Loucy (cell line): ENCODE measurements around the gene CPAMD8.
"Not testable (repeated sequence)": the region's sequence is repeated elsewhere in the genome, so short reads cannot be mapped to it uniquely, and the experiment has no call there.

Experiments used
- H2AFZ ChIP-seq: fragments of 200-600 bp; sonication (generic); 2 replicates; pipeline ENCODE4 v1.6.0; 2016; ENCODE audit warnings: antibody characterized with exemption, mild to moderate bottlenecking, low read length, moderate library complexity
- H3F3A ChIP-seq: fragments of 200-600 bp; 2 replicates; pipeline ENCODE4 v1.6.0; 2016; ENCODE audit warnings: antibody characterized with exemption, low read depth, mild to moderate bottlenecking
- H3K27me3 ChIP-seq: fragments of 200-600 bp; sonication (generic); 2 replicates; pipeline ENCODE4 v1.6.1; 2014; ENCODE audit warnings: low read length, mild to moderate bottlenecking; ENCODE audit not compliant: insufficient read depth, poor library complexity, severe bottlenecking
- H3K36me3 ChIP-seq: fragments of 200-600 bp; sonication (generic); 2 replicates; pipeline ENCODE4 v1.6.1; 2016; ENCODE audit warnings: low read length; ENCODE audit not compliant: insufficient read depth
- H3K4me1 ChIP-seq: fragments of 200-600 bp; sonication (generic); 2 replicates; pipeline ENCODE4 v1.5.1; 2014; ENCODE audit warnings: low read length, mild to moderate bottlenecking; ENCODE audit not compliant: insufficient read depth, poor library complexity, severe bottlenecking
- H3K4me2 ChIP-seq: fragments of 200-600 bp; sonication (generic); 2 replicates; pipeline ENCODE4 v1.6.0; 2014; ENCODE audit warnings: antibody characterized with exemption, low read length, low read depth, mild to moderate bottlenecking; ENCODE audit not compliant: poor library complexity, severe bottlenecking
- H3K4me3 ChIP-seq: fragments of 200-600 bp; sonication (generic); 2 replicates; pipeline ENCODE4 v1.5.1; 2014; ENCODE audit warnings: low read length, mild to moderate bottlenecking, mixed read lengths; ENCODE audit not compliant: poor library complexity, severe bottlenecking
- H3K79me2 ChIP-seq: fragments of 200-600 bp; sonication (generic); 2 replicates; pipeline ENCODE4 v1.6.1; 2014; ENCODE audit warnings: low read length; ENCODE audit not compliant: insufficient read depth
- H3K9ac ChIP-seq: fragments of 200-600 bp; sonication (generic); 2 replicates; pipeline ENCODE4 v1.6.0; 2014; ENCODE audit warnings: mild to moderate bottlenecking, low read depth, low read length, moderate library complexity; ENCODE audit not compliant: poor library complexity, severe bottlenecking
- H3K9me2 ChIP-seq: fragments of 200-600 bp; sonication (generic); replicated peaks from 2 replicates; pipeline ENCODE4 v1.6.1; 2016; ENCODE audit warnings: low read depth, low read length, mixed read lengths
- H3K9me3 ChIP-seq: fragments of 200-600 bp; sonication (generic); 2 replicates; pipeline ENCODE4 v1.6.1; 2014; ENCODE audit warnings: mild to moderate bottlenecking, antibody characterized with exemption, low read length, low read depth; ENCODE audit not compliant: insufficient read depth
- H4K20me1 ChIP-seq: fragments of 200-600 bp; sonication (generic); 2 replicates; pipeline ENCODE4 v1.6.0; 2014; ENCODE audit warnings: antibody characterized with exemption, low read length, mild to moderate bottlenecking; ENCODE audit not compliant: insufficient read depth, poor library complexity, severe bottlenecking
- EZH2phosphoT487 ChIP-seq: fragments of 200-600 bp; IDR thresholded peaks from 2 replicates; pipeline ENCODE4 v1.6.1; 2018; ENCODE audit warnings: antibody characterized with exemption, mild to moderate bottlenecking, moderate library complexity, borderline replicate concordance
- TF ChIP-seq, protein P1 (sequence below): fragments of 200-600 bp; sonication (generic); conservative IDR thresholded peaks from 2 replicates; pipeline ENCODE4 v1.5.1; 2014; ENCODE audit warnings: mild to moderate bottlenecking, antibody characterized with exemption, low read length

Gene CPAMD8

GRCh38 chr19:16942583-16942982 is 84.0 kb downstream of the CPAMD8 start:
- no peaks in the 10 kb centered on the region for H3K27me3 ChIP-seq
- no peaks in the 10 kb centered on the region for H3K9me2 ChIP-seq

DNA sequence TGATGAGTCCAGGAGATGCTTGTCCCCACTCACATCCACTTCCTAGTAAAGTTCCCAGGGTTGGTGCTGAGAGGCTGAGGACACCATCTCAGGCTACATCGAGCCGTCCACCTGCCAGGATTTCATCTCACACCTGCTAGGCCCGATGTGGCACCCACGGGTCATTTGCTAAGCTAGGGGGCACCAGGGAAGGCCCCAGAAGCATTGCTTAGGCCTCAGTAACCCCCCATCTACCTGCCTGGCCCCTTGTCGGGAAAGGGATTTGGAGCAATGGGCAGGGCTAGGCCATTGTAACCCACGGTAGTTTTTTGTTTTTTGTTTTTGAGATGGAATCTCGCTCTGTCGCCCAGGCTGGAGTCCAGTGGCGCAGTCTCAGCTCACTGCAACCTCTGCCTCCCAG is 86.0 kb downstream of the CPAMD8 start:
- Histone ChIP-seq H2AFZ (no peak overlapping the region), H3K4me1 (no peaks in the 10 kb centered on the region), H4K20me1 (no peaks in the 10 kb centered on the region), H3K9me2 (no peaks in the 10 kb centered on the region), H3K9me3 (no peaks in the 10 kb centered on the region; the same call in 1 of the 2 replicates), H3K9ac (no peak overlapping the region), H3K79me2 (no peaks in the 10 kb centered on the region), H3K4me3 (no peak overlapping the region), H3K4me2 (no peak overlapping the region), H3F3A (no peaks in the 10 kb centered on the region), H3K27me3 (no peaks in the 10 kb centered on the region), H3K36me3 (no peaks in the 10 kb centered on the region)
- TF ChIP-seq EZH2phosphoT487: no peak
- TF ChIP-seq, protein P1, sequence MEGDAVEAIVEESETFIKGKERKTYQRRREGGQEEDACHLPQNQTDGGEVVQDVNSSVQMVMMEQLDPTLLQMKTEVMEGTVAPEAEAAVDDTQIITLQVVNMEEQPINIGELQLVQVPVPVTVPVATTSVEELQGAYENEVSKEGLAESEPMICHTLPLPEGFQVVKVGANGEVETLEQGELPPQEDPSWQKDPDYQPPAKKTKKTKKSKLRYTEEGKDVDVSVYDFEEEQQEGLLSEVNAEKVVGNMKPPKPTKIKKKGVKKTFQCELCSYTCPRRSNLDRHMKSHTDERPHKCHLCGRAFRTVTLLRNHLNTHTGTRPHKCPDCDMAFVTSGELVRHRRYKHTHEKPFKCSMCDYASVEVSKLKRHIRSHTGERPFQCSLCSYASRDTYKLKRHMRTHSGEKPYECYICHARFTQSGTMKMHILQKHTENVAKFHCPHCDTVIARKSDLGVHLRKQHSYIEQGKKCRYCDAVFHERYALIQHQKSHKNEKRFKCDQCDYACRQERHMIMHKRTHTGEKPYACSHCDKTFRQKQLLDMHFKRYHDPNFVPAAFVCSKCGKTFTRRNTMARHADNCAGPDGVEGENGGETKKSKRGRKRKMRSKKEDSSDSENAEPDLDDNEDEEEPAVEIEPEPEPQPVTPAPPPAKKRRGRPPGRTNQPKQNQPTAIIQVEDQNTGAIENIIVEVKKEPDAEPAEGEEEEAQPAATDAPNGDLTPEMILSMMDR: no peak

More at GRCh38 chr19:16942583-16942982, 84.0 kb downstream of the CPAMD8 start:
- Histone ChIP-seq H3K4me2 (no peak overlapping the region), H3K9ac (no peak overlapping the region), H4K20me1 (no peaks in the 10 kb centered on the region), H3K4me3 (no peak overlapping the region), H3K36me3 (no peaks in the 10 kb centered on the region), H2AFZ (no peak overlapping the region), H3F3A (no peaks in the 10 kb centered on the region), H3K79me2 (no peaks in the 10 kb centered on the region), H3K4me1 (no peaks in the 10 kb centered on the region), H3K9me3 (no peaks in the 10 kb centered on the region; the same call in 1 of the 2 replicates)
- TF ChIP-seq, protein P1: no peak
- no peak for TF ChIP-seq EZH2phosphoT487

DNA sequence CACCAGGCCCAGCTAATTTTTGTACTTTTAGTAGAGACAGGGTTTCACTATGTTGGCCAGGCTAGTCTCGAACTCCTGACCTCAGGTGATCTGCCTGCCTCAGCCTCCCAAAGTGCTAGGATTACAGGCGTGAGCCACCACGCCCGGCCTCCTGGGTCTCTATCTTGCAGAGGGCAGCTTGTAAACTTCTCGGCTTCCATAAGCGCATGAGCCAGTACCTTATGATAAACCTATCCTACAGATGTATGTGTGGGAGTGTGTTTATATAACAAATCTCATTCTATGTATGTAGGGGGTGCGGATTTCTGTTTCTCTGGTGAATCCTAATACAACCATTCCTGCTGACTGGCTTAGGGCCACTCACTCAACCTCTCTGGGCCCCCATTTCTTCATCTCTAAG is 86.5 kb downstream of the CPAMD8 start:
- not testable (repeated sequence) for H3K9me3 ChIP-seq, H4K20me1 ChIP-seq, H2AFZ ChIP-seq, H3K4me2 ChIP-seq, H3K27me3 ChIP-seq, H3K9me2 ChIP-seq, H3K36me3 ChIP-seq, H3K9ac ChIP-seq, H3K4me3 ChIP-seq, H3F3A ChIP-seq, H3K4me1 ChIP-seq, H3K79me2 ChIP-seq

DNA sequence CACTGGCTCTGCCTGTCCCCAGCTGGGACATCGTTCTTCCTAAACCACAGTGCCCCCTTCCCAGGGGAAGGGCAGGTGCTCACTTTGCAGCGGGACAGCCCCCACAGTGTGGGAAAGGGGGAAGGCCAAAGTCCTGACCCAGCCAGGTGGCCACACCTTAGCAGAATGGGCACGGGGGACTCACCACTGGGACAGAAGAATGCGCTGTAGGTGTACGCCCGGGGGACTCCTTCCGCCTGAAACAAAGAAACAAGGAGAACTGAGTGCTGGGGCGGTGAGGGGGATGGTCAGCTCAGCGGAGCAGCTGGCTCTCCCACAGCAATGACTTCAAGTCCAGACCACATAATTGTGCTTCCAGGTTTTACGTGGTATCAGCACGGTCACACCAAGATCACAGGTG is 88.4 kb downstream of the CPAMD8 start:
- Histone ChIP-seq H3K79me2 (no peaks in the 10 kb centered on the region), H3K9me2 (no peaks in the 10 kb centered on the region), H3K27me3 (no peaks in the 10 kb centered on the region), H3K4me3 (no peak overlapping the region), H4K20me1 (no peaks in the 10 kb centered on the region), H3K4me1 (no peaks in the 10 kb centered on the region), H3K4me2 (no peak overlapping the region), H3F3A (no peaks in the 10 kb centered on the region), H2AFZ (no peak overlapping the region), H3K9me3 (peaks cover 13% of the 10 kb centered on the region; the same call in 1 of the 2 replicates), H3K9ac (no peak overlapping the region), H3K36me3 (no peaks in the 10 kb centered on the region)
- no peak for TF ChIP-seq EZH2phosphoT487
- TF ChIP-seq, protein P1: no peak

GRCh38 chr19:16937796-16938195 is 88.8 kb downstream of the CPAMD8 start:
- not testable (repeated sequence) for H3K27me3 ChIP-seq, H3K9me2 ChIP-seq, H3K9ac ChIP-seq, H3F3A ChIP-seq, H3K36me3 ChIP-seq, H3K4me1 ChIP-seq, H2AFZ ChIP-seq, H3K79me2 ChIP-seq, H3K4me2 ChIP-seq, H3K4me3 ChIP-seq, H4K20me1 ChIP-seq
- peaks cover 13% of the 10 kb centered on the region; the same call in 1 of the 2 replicates for H3K9me3 ChIP-seq
